T-helper 2 cell (primary cell): ENCODE measurements around the gene GPRC5D.
A peak's percentile ranks its signal among the peaks of the same experiment; 100 is the strongest.

Experiments
- DNase-seq, 5 experiments: peaks; one replicate each; pipeline versions ENCODE4 v3.0.0 to v3.0.0-alpha.2; 2012 to 2022

GPRC5D gene

DNA sequence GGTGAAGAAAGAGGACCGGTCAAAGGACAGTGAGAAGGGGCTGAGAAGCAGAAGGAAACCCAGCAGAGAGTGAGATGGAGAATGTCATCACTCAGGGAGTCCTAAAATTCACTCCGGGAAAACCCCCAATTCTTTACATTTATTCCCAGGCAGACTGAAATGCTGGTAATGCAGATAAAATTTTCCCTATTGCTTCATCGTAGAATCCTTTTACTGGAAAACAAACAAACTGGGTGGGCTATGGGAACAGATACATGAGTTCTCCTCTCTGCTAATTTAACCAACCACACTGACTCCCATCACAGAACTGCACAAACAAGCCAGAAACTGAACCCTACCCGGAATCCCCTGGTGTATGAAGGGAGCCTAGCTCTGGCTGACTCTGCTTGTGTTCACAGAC lies 27.2 kb upstream of the GPRC5D start:
- DNase-seq = no peak

DNA sequence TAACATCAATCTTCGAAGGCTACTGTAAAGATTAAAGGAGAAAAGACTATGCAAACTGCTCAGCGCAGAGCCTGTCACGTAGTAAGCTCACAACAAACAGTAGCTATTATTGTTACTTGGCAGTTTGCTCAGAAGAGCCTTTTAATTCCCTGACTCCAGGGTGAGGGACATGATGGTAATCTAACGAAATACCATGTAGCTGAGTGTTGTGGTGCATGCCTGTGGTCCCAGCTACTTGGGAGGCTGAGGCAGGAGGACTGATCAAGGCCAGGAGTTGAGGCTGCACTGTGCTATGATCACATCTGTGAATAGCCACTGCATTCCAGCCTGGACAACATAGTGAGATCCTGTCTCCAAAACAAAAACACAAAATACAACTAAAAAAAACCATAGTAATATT lies 25.3 kb upstream of the GPRC5D start:
- DNase-seq = no peak

DNA sequence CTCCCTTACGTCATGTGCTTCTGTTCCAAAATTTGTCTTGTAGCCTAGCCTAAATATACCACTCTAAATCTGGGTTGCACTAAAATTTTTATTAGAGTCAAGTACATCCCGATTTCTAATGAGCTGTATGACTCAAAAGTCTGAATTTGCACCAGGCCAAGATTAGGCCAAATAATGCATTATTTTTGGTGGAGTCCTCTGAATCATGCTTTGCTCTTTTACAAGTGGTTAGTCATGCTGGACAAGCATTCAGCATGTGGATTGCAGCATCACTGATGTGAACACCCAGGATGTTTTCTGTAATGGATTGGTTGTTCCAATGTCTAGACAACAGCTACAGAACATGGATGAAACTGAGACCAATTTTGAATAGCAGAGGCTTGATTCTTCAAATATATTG lies 24.4 kb upstream of the GPRC5D start:
- no peak for DNase-seq

DNA sequence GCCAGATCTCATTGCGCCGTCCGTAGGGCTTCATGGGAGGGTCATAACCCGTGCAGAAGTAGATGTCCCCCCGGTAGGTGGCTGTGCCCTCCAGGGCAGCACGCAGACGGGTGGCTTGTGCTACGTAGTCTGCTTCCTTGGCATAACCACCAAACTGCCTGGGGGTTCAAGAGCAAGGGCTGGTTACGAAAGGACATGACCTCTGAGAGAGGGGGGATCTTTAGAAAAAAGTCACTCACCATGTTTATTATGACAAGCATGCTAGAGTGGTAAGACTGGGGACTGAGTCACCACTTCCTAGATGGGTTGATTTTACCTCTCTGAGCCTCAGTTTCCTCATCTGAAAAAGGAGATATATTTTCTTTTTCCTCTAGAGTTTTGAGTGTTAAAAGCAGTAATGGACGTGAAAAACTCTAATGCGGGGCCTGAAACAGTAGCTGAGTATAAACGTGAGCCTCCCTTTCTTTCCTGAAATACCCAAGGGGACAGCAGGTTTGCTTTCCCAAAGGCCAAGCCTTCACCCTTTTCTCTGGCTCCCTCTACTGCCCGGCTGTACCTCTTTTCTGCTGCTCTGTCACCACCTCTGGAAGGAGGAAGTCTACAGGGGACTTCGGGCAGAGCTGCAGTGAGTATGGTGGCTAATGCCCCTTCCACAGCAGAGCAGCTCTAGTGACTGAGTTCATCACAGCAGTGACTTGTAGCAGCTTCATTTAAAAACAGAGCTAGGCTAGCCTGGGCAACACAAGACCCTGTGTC lies 23.5 kb upstream of the GPRC5D start:
- DNase-seq = no peak

DNA sequence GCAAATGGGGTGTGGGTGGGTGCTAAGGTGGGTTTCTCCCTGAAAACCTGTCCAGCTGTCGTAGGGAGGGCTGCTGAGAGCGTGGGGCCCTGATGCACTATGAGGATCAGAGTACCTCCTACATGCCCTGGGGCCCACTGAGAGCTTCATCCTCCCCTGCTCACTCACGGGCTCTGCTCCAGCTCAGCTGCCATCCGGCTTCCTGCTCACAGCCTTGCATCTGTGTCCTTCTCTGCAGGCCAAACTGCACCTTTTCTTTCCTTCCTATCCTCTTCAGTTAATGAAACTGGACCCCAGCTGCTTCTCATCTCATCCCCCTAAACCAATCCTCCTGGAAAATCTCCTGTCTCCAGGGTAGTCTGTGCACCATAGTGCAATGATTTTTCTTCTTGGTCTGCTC lies 22.2 kb upstream of the GPRC5D start:
- no peak for DNase-seq

DNA sequence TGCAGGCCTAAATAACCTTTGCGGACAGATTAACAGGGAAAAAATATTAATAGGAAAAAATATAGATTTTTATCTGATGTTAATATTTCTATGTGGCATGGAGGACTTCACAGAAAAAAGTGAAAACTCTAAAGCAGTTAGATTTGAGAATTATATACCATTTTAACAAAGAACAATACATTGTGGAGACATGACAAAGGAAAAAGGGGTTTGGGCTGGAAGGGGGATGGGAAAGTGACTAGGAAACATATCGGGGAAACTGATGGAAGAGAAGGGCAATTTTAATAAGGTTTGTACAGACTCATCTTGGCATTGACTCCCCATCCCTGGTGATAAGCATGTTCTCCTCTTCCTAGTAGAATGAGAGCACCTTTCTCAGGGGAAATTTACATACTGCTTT lies 21.0 kb upstream of the GPRC5D start:
- DNase-seq = no peak

DNA sequence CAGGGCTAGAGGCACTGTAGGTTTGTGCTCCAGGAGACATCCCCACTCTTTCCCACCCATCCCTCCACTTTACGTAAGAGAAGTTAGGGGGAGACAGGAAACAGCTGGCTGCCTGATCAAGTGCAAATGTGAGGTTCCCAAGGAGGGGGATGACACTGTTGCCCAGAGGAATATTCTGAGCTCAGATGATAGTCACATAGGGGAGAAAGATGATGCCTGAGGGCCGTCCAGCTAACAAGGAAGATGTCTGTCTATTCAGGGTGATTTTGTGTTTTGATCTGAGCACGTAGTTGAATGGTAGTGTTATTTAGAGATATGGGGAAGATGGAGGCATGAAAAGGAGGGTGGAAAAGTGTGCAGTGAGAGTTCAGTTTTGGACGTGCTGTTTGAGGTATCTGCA lies 13.9 kb upstream of the GPRC5D start:
- no peak for DNase-seq

DNA sequence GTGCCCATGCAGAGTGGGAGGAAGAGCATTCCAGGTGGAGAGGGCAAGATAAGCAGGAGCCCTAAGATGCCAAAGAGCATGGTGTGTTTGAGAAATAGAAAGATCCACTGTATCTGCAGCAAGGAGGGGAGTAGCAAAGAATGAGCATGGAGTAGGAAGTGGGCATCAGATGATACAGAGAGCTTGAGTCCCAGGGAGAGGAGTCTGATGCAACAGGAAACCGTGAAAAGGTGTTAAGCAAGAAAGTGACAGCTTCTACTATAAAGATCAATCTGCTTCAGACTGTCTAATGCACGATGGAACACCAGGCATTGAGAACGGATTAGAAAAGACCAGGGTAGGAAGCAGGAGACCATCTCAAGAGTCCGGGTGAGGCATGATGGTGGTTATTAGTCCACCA lies 12.3 kb upstream of the GPRC5D start:
- DNase-seq = peak in 1 of 5 experiments; percentile 11

DNA sequence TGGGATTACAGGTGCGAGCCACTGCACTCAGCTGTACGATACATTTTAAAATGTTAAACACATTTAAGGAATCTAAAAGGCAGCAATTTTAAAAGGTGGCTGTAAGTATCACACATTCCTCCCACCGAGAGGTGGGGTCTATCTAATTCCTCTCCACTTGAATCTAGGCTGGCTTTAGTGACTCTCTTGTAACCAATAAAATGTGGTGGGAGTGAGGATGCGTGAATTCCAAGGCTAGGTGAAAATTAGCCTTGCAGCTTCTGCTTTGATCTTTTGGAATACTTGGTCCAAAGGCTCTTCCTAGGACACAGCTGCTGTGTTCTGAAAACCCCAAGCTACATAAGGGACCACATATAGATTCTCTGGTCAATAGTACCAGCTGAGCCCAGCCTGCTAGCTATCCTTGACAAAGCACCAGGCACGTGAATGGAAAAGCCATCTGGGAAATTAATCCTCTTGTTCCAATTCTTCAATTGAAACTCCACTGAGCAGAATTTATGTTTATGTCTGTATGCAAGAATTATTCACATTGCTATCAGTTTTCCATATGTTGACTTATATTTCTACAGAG lies 8.8 kb upstream of the GPRC5D start:
- DNase-seq = no peak

DNA sequence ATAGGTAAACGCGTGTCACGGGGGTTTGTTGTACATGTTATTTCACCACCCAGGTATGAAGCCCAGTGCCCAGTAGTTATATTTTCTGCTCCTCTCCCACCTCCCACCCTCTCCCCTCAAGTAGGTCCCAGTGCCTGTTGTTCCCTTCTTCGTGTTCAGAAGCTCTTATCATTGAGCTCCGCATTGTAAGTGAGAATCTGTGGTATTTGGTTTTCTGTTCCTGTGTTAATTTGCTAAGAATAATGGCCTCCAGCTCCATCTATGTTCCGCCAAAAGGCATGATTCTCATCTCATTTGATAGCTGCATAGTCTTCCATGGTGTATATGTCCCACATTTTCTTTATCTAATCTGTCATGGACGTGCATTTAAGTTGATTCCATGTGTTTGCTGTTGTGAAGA lies 6.9 kb upstream of the GPRC5D start:
- DNase-seq = no peak

DNA sequence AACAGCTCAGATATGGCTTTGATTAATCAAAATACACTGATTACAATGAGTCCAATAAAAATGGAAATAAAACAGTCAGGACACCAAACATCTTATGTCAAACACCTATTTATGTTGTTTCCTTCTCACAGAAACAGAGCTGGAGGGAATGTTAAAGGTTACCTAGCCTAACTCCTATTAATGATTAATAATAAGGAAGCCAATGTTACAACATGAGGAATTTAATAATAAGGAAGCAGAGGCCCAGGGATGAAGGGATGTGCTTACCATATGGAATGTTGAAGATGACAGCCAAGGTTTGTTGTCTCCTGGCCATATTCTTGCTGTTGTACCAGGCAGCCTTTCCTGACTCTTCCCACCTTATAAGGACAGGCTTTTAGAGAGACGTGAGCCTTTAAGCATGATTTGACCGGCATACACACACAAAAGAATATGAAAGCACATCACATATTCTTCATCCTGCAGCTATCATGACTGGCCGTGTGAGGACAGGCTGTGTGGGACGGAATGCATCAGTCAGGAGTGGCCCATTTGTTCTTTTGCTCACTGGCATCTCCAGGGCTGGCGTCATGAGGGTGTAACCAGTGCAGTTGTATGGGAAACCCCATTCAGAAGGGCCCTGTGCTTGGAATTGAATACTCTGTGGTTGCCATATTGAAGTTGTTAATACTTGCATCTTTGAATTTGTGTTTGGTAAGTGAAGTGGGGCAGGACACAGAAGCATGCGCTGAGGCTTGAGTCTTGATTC lies 3.1 kb upstream of the GPRC5D start:
- DNase-seq = no peak

DNA sequence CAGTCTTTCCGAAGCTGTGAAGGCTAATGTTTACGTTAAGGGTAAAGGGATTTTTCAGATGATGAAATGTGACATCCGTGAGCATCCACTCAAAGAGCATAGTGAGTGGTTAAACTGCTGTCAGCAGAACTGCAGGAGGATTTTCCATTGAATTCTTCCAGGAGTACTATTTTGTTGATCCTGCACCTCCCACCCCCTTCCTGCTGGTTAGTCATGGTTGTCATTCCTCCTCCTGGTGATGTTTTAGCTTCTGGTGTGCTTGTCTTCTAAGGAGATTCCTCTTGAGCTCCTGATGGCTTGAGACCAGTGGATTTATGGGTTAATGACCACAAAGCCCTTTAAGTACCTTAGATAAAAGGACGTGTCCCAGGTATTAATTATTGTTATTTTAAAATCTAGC lies 2.4 kb upstream of the GPRC5D start:
- no peak for DNase-seq

DNA sequence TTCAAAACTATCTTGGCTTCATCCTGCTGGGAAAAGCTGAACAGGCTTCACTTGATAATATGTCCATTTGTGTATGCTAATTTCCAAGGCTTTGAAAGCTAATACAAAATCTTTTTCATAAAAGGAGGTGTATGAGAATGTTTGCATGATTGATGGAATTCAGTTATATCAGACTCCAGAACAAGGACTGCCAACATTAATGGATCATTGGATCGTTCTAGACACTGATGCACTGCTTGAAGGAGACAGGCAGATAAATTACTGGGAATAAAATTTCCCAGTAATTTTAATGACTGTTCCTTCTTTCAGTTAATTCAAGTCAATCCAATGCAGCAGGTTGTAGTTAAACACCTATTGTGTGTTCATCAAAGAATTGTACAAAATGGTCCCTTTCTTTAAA lies 466 bp downstream of the GPRC5D start:
- DNase-seq = no peak

DNA sequence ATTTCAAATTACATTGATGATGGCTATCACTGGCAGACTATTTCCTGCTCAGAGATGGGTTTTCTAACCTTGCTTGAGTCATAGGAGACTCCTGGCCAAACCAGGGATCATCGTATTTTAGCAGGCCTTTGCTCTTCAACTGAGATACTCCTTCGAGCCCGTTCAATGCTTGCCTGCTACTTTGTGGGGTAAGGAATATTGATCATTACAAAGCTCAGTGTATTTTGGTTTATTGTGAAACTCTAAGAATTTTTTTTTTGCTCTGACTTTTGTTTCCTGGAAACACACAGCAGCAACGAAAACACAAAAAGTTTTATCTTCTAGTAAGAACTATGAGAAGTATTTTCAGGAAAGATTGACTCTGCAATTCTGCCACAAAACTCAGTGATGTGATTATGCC lies 4.1 kb downstream of the GPRC5D start:
- no peak for DNase-seq

DNA sequence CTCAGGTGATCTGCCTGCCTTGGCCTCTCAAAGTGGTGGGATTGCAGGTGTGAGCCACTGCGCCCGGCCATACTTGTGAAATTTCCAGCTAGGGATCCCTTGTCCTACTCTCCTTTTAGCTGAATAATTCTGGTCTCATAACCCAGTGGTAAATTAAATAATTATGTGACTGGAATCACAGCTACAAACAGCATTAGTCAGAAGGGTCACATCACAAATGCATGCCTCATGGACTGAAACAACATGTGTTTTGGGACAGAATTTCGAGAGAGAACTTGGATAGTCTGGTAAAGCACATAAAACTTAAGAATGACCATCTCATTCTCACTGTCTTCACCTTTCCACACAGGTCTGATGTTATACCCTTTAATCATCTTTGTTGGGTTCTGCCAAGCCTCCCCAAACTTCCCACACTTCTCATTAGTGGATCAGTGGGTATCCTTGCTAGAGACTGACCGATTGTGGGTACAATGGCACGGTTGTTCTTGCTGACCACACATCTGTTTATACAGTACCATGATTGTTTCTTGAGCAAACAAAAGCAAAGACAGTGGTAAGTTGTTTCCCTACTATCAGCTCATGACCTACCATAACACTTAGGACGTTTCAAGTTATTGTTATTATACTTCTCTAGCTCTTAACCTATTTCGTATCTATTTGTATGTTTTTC lies 5.1 kb downstream of the GPRC5D start:
- no peak for DNase-seq

DNA sequence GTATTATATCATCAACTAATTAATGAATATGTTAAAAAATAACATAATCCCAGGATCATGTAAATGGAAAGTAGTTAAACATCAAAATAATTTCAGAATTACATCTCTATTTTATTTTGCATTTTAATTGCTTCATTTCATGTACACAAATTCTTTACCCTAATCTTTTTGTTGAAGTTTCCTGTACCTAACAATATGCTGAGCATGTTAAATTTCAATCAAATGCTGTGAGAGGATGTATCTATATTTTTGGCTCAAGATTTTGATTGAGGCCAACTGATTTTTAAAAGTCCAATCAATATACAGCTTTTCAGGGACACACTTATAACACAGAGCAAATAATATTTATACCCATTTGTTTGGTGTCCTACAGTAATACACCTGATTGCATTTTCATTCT lies 6.4 kb downstream of the GPRC5D start:
- no peak for DNase-seq

DNA sequence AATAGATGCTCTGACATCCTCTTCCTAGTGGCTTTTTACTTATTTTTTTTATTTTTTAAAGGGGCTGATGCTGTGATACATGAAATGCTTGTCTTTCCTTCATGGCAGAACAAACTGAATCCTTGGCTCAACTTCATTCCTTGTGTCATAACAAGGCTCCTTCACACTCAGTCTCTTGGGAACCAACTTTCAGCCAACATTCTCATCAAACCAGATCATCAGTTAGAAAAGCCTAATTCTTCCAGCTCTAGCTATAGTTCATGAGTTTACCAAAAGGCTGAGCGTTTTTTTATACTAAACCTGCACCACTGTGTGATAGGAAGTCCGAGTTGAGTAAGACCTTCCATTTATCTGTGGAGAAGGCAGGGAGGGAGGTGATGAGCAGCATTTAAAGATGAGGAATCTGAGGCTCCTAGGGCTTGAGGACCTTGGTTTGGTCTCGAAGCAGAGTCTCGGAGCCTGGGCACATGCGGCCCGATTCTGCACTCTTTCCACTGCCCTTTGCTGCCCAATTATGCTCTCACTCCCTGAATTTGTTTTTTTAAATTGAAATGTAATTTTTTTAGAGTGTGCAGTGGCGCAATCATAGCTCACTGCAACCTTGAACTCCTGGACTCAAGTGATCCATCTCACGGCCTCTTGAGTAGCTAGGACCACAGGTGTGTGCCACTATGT lies 8.2 kb downstream of the GPRC5D start:
- no peak for DNase-seq

DNA sequence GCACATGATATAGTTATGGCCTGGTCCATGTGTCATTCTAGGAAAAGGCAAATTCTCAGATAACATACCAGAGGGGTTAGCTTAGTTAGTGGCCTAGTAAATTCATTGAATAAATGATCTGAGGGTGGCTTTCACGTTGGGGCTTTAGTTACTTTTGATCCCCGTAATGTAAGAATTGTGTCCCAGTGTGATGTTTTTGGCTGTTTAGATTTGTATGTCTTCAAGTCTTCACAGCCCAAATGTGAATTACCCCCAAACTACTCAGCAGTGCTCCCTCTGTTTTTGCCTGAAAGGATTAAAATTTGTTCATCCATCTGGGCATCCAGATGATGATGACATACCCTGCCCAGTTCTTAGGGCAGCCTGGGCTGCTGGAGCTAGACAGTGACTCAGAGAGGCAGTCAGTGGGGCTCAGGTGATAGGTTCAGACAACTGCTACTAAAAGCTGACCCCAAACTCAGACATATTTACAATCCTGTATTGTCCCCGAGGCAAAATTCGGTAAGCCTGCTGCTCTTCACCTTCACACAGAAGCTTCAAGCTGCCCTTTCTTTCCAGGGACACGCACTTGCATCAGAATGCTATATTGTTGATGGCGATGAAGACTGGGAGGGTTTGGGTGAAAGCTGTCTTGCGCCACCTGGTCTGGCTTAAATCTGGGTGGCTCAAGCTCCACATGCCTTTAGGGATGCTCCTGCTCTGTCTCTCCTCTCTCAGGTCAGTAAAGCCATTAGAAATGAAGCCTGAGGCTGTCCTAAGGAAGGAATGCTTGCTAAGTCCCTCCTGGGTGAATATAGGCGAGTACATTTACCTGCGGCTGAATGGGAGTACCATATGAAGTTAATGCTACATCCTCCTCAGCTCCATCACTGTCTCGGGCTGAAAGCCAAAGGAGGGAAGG lies 10.3 kb downstream of the GPRC5D start:
- no peak for DNase-seq

DNA sequence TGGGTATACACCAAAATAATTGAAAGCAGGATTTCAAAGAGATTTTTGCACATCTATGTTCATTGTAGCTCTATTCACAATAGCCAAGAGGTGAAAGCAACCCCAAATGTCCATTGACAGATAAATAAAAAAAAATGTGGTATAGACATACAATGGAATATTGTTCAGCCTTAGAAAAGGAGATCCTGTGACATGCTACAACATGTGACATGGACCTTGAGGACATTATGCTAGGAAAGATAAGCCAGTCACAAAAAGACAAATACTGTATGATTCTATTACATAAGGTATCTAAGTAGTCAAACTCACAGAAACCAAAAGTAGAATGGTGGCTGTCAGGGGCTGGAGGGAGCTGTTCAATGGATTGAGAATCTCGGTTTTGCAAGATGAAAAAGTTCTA lies 12.1 kb downstream of the GPRC5D start:
- DNase-seq = no peak

DNA sequence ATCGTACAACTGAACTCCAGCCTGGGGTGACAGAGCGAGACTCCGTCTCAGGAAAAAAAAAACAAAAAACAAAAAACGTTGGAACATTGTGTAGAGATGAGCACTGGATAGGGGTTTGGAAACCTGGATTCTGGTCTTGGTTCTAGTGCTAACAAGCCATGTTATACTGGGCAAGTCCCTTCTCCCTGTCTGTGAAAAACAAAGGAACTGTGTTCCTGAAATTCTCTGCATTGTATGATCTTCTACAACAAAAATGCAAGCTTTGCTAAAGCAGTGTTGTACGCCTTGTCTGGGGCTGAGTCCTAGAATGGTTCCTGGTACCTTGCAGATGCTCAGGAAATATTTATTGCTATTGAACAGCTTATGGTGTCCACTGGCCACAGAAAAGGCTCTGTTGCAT lies 13.4 kb downstream of the GPRC5D start:
- DNase-seq = no peak

DNA sequence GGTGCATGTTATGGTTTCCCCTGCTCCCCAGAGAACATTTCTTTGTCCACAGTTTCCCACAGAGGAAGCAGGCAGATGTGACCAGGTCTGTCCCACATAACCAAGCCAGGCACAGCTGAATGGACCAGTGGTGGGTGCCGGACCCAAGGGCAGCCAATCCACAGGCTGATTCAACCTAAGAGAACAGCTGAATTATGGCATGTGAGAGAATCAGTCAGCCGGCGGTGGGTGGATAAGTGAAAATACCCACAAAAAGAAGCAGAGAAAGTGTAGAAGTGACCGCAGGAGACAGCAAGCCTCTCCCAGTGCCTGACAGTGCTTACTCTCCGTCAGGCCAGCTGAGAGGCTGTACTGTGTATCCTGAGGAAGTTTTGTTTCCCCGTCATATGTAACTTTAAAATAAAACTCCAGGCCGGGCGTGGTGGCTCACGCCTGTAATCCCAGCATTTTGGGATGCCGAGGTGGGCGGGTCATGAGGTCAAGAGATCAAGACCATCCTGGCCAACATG lies 14.9 kb downstream of the GPRC5D start:
- no peak for DNase-seq

DNA sequence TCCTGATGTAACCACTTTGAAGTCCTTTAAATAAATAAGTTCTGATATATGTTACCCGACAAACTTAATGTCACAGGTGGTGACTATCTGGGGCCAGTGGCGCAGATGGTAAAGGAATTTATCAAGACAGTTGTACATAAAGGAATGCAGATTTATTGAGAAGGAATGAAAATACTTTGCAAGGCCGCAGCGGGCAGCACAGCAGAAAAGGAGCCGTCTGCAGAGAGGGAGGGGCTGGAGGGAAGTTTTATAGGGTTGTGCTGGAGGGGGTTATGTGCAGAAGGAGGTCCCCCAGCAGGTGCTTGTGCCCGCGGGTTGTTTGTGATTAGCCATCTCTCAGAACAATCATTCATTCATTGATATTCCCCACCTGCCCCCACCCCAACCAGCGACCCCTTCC lies 17.4 kb downstream of the GPRC5D start:
- no peak for DNase-seq
